GM12891 (cell line): ENCODE results near the gene TNFSF13.
A peak's percentile ranks its signal among the peaks of the same experiment; 100 is the strongest.

ENCODE experiments used
- DNase-seq: peaks from one replicate; pipeline ENCODE4 v3.0.0; 2011; ENCODE audit warnings: low spot score; ENCODE audit not compliant: insufficient read length
- FAIRE-seq: peaks from 2 replicates; lab custom pipeline; 2011; peaks lifted over from hg19 to GRCh38; lab: Jason Lieb, UNC
- PAX5 ChIP-seq: IDR thresholded peaks from 2 replicates; pipeline ENCODE4 v1.6.1; 2011; ENCODE audit warnings: low read length, moderate library complexity, mild to moderate bottlenecking; ENCODE audit not compliant: insufficient read depth, severe bottlenecking
- POLR2A ChIP-seq: IDR thresholded peaks from 2 replicates; pipeline ENCODE4 v1.6.1; 2011; ENCODE audit warnings: low read depth, low read length, control low read depth
- POLR2AphosphoS5 ChIP-seq: IDR thresholded peaks from 2 replicates; pipeline ENCODE4 v1.6.1; 2011; ENCODE audit warnings: low read depth, low read length, control low read depth
- POU2F2 ChIP-seq: IDR thresholded peaks from 2 replicates; pipeline ENCODE4 v1.6.1; 2011; ENCODE audit warnings: low read depth, mild to moderate bottlenecking, control low read depth, low read length, moderate library complexity
- SPI1 ChIP-seq: IDR thresholded peaks from 2 replicates; pipeline ENCODE4 v1.6.1; 2011; ENCODE audit warnings: low read depth, low read length, control low read depth
- TAF1 ChIP-seq: IDR thresholded peaks from 2 replicates; pipeline ENCODE4 v1.6.1; 2011; ENCODE audit warnings: low read depth, low read length, control low read depth

The TNFSF13 gene

DNA sequence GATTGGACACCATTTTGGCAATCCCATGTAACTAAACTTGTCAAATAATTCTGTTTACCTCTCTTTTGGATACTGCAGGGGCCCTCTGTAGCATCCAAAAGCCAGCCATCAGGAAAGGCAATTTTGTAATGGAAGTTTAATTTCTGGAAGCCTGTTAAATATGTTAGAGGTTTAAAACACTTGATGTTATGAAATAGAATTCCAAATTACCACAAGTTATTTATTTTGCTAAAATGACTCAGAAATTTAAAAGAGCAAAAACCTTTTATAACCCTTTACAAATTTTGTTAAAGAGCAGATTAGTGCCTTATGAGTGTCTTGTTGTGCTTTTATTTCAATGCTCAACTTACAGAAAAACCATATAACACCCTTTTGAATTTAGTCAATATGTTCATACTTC, 29.7 kb upstream of the TNFSF13 start:
- TF ChIP-seq TAF1: no peak
- FAIRE-seq: no peak
- no peak for DNase-seq

DNA sequence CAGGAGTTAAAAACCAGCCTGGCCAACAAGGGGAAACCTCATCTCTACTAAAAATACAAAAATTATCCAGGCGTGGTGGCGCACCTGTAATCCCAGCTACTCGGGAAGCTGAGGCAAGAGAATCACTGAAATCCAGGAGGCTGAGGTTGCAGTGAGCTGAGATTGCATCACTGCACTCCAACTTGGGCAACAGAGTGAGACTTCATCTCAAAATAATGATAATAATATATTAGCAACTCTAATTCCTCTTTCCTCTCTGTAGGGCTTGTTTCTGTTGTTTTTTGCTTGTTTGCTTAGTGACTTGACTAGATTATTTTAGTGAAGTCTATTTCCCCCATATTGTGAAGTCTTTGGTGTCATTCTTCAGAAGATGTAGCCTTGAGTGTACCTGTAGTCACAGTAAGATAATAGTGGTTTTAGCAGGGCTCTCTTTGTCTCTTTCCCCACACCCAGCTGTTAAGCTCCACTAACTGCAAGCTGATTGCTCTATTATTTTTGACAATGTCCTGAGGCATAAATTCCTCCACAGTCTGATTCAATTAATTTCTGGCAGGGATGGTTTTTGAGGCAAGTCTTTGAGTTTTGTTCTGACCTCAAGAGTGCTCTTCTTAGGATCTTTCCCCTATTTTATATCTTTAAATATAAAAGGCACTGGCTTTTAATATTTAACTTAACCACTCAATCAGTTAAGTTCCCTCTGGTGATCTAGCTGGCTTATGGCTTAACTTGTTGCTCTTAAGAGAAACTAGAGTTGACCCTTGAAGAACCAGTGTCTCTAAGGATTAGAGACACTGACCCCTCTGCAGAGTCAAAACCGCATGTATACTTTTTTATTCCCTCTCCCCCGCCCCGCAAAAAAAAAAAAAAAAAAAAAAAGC, 28.3 kb upstream of the TNFSF13 start:
- no peak for TF ChIP-seq POU2F2
- no peak for TF ChIP-seq POLR2AphosphoS5
- no peak for TF ChIP-seq POLR2A
- TF ChIP-seq SPI1: no peak
- TF ChIP-seq TAF1: no peak
- TF ChIP-seq PAX5: no peak
- FAIRE-seq (no peak), DNase-seq (no peak)

DNA sequence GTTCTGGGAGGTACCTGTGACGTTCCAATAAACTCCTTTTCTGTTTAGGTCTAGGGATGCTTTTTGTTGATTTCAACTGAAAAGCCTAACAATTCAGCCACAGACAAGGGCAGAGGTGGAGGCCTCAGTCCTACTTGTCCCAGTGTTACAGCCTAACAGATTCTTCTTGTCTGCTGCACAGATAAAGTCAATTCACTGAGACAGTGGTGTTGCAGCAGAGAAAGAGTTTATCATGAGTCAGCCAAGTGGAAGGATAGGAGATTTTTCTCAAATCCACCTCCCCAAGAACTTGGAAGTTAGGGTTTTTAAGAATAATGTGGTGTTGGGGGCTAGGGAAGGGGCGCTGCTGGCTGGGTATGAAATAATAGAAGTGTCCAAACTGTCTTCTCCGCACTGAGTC, 20.5 kb upstream of the TNFSF13 start:
- TF ChIP-seq POLR2A (no peak), SPI1 (no peak), TAF1 (no peak), POLR2AphosphoS5 (no peak), PAX5 (no peak), POU2F2 (no peak)

DNA sequence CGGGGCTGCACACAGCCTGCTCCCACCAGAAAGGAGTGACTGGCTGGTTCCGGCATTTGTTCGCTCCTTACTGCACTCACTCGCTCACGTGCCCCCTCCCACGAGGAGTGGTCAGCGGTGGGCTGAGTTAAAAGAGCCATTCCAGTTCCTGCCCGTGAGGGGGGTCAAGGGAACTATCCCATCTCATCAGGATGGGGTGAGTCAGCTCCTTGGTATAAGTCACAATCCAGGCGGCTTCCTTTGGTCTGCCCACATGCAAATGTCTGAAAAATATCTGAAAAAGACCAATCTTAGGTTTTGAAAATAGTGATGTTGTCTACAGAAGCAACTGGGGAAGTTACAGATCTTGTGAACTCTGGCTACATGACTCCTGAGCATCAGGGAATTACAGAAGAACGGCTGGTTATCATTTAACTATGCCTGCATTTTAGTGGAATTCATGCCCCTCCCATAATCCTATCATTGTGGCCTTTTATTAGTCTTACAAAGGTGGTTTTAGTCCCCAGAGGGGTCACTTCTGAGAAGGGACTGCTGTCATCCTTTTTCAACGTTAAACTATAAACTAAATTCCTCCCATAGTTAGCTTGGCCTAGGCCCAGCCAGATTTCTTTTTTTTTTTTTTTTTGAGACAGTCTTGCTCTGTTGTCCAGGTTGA, 19.5 kb upstream of the TNFSF13 start:
- TF ChIP-seq SPI1 (no peak), POLR2AphosphoS5 (no peak), POLR2A (no peak), PAX5 (no peak), POU2F2 (no peak), TAF1 (no peak)
- FAIRE-seq: no peak
- DNase-seq: no peak

More for the DNA sequence above, 20.5 kb upstream of the TNFSF13 start:
- DNase-seq (no peak), FAIRE-seq (no peak)

DNA sequence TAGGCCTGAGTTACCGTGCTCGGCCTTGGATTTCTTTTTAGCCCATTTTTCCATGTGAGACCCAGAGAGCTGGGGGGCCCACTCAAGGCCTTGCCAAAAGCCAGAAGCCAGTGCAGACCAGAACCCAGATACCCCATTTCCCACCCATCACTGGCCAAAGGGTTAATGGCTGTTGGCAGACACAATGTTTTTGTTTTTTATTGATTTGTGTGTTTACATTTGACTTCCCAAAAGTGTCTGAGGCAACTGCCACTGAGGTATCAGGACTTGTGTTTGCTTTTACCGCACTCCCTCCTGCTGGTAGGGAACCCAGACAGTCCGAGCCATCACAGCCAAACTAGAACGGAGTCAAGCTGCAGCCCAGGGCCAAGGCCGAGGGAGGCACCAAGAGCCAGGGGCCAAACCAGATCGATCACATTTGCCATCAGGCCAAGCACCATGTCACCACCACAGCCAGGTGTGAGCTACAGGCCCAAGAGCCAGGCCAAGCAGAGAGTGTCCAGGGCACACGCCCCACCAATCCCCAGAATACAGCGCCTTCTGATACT, 17.4 kb upstream of the TNFSF13 start:
- no peak for TF ChIP-seq SPI1
- no peak for TF ChIP-seq POU2F2
- no peak for TF ChIP-seq POLR2AphosphoS5
- DNase-seq (no peak), FAIRE-seq (no peak)

DNA sequence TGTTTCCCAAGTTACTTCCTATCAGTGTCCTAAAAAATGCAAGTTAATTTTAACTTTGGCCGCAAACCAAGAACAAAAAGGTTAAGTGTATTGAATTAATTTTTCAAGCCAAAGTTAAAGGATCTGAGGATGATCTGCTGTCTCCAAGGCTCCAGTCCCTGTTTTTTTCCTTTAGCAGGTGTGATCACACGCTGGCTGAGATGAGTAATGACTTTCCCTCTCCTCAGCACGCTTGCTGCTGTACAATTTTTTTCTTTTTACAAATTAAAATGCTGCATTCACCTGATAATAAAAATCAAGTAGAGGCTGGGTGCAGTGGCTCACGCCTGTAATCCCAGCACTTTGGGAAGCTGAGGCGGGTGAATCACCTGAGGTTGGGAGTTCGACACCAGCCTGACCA, 13.6 kb upstream of the TNFSF13 start:
- no peak for DNase-seq
- no peak for TF ChIP-seq PAX5
- TF ChIP-seq TAF1: no peak
- TF ChIP-seq POU2F2: no peak
- TF ChIP-seq POLR2A: no peak
- no peak for TF ChIP-seq POLR2AphosphoS5
- TF ChIP-seq SPI1: no peak
- no peak for FAIRE-seq

DNA sequence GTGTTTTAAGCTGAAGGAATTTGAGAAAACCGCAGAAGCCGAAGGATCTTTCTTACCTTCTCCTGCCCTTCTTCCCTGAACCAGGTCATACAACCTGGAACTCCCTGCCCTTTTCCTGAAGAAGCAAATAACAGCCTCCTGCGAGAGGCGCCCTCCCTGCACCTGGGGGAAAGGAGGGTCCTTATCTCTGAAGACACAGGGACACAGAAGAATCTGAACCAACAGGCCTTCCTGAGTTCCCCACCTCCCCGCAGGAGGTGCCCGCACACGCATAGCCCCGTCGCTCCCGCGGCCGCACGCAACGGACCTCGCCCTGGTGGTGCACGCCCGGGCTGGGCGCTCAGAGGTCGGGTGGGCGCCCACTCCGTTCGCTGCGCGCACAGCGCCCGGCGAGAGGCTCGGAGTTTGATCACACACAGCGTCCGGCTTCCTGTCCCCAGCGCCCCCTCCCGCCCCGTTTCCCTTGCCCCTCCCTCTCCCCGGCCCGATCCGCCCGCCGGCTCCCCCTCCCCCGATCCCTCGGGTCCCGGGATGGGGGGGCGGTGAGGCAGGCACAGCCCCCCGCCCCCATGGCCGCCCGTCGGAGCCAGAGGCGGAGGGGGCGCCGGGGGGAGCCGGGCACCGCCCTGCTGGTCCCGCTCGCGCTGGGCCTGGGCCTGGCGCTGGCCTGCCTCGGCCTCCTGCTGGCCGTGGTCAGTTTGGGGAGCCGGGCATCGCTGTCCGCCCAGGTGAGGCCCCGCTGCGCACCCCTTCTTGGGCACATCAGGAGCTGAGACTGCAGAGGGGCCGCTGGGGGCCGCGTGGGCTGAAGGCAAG, 9.8 kb upstream of the TNFSF13 start, which contains the start of gene TNFSF12:
Gene TNFSF12, plus strand, starts transcription at position 474 of the 816 bp plus-strand sequence. Its CDS starts 96 bp downstream, at position 570.
- FAIRE-seq: peak; percentile 90

DNA sequence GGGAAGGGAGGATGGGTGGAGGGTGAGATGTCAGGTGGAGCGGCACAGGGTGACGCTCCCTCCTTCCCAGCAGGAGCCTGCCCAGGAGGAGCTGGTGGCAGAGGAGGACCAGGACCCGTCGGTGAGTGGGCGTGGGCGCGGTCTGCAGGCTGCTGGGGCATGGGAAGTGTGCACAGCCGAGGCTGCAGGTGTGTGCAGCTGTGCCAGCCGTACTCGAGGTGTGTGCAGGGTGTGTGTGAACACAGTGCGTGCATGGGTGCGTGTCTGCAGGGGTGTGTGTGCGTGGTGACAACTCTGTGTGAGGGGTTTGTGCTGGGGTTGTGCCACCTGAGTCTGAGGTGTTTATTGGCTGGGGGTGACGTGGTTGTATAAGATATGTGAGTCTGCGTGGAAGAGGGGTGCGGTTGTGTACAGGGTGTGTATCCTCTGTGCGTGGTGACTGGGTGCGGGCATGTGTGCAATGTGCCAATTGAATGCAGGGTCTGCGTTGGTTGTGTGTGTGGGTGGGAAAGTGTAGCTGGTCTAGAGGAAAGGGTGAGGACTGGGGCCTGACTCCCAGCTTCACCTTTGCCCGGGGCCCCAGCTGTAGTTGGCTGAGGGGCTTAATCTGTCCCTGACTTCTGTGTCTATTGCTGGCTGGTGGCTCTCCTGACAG, 9.0 kb upstream of the TNFSF13 start:
- no peak for TF ChIP-seq POLR2A
- peak; percentile 31 for DNase-seq
- FAIRE-seq: peak; percentile 90

More for the DNA sequence above, 9.8 kb upstream of the TNFSF13 start, which contains the start of gene TNFSF12:
- peak; percentile 66 for DNase-seq
- TF ChIP-seq TAF1: no peak
- TF ChIP-seq SPI1: no peak
- TF ChIP-seq POLR2A: no peak
- TF ChIP-seq POLR2AphosphoS5: no peak
- TF ChIP-seq POU2F2: no peak
- TF ChIP-seq PAX5: no peak

DNA sequence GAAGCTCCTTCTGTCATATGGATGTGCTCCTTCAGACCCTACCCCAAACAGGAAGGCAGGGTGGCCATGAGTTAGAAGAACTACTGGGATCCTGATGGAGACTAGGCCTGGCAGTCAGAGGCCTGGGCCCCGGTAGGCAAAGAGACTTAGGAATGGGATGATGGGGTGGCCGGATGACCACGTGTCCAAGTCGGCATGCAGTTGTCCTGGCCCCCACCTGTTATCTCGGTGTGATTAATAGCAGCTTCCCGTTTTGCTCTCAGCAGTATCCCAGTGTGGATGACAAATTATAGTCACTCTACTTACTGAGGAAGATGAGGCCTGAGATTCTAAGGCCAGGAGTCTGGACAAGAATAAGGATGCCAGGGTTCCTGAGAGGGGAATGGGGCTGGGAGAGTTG, 8.2 kb upstream of the TNFSF13 start:
- no peak for TF ChIP-seq PAX5
- TF ChIP-seq TAF1: no peak
- TF ChIP-seq POLR2AphosphoS5: no peak
- no peak for TF ChIP-seq POU2F2
- no peak for TF ChIP-seq SPI1
- TF ChIP-seq POLR2A: no peak
- FAIRE-seq (no peak), DNase-seq (no peak)
